NCI-H1694 treated with DMSO at 0.1 percent for 48 hours (cell line): ENCODE measurements around the gene KCNJ15.

Source experiments
- DNase-seq: peaks from one replicate; lab custom pipeline; 2025; lab: John Stamatoyannopoulos, UW

KCNJ15 gene

GRCh38 chr21:38325731-38326420 lies 69.1 kb downstream of the KCNJ15 start:
- no peak for DNase-seq

GRCh38 chr21:38326429-38326828 lies 69.6 kb downstream of the KCNJ15 start:
- no peak for DNase-seq

- no peak for DNase-seq
Observed at GRCh38 chr21:38326899-38327298, 70.1 kb downstream of the KCNJ15 start.

GRCh38 chr21:38327984-38328383 lies 71.2 kb downstream of the KCNJ15 start:
- no peak for DNase-seq

GRCh38 chr21:38329162-38329561 lies 72.4 kb downstream of the KCNJ15 start:
- no peak for DNase-seq

GRCh38 chr21:38330666-38331065 lies 73.9 kb downstream of the KCNJ15 start:
- no peak for DNase-seq

GRCh38 chr21:38333301-38334272 lies 76.8 kb downstream of the KCNJ15 start:
- no peak for DNase-seq

- no peak for DNase-seq
Observed at GRCh38 chr21:38334866-38335265, 78.1 kb downstream of the KCNJ15 start.

GRCh38 chr21:38337793-38338192 lies 81.0 kb downstream of the KCNJ15 start:
- no peak for DNase-seq

- DNase-seq, result no peak
Observed at GRCh38 chr21:38340131-38340530, 83.3 kb downstream of the KCNJ15 start.

GRCh38 chr21:38341546-38342012 lies 84.8 kb downstream of the KCNJ15 start:
- no peak for DNase-seq

- no peak for DNase-seq
Observed at GRCh38 chr21:38342739-38343138, 85.9 kb downstream of the KCNJ15 start.

GRCh38 chr21:38343691-38344090 lies 86.9 kb downstream of the KCNJ15 start:
- no peak for DNase-seq

GRCh38 chr21:38346286-38346685 lies 89.5 kb downstream of the KCNJ15 start:
- no peak for DNase-seq

- DNase-seq, result no peak
Observed at GRCh38 chr21:38349111-38349746, 92.4 kb downstream of the KCNJ15 start.

- DNase-seq, result no peak
Observed at GRCh38 chr21:38349977-38350376, 93.2 kb downstream of the KCNJ15 start.

- DNase-seq, result no peak
Observed at GRCh38 chr21:38350684-38351083, 93.9 kb downstream of the KCNJ15 start.

GRCh38 chr21:38351176-38351959 lies 94.6 kb downstream of the KCNJ15 start:
- no peak for DNase-seq

- no peak for DNase-seq
Observed at GRCh38 chr21:38351961-38352521, 95.2 kb downstream of the KCNJ15 start.

GRCh38 chr21:38352536-38353219 lies 95.9 kb downstream of the KCNJ15 start:
- peak; percentile 28 for DNase-seq

GRCh38 chr21:38354231-38354630 lies 97.4 kb downstream of the KCNJ15 start:
- no peak for DNase-seq
